NCI-H1436 treated with DMSO at 0.1 percent for 48 hours (cell line): ENCODE results near the gene PDZK1IP1.
"Not testable (repeated sequence)": the region's sequence is repeated elsewhere in the genome, so short reads cannot be mapped to it uniquely, and the experiment has no call there.

Source experiments
- DNase-seq: peaks from one replicate; lab custom pipeline; 2025; lab: John Stamatoyannopoulos, UW

PDZK1IP1 gene

DNA sequence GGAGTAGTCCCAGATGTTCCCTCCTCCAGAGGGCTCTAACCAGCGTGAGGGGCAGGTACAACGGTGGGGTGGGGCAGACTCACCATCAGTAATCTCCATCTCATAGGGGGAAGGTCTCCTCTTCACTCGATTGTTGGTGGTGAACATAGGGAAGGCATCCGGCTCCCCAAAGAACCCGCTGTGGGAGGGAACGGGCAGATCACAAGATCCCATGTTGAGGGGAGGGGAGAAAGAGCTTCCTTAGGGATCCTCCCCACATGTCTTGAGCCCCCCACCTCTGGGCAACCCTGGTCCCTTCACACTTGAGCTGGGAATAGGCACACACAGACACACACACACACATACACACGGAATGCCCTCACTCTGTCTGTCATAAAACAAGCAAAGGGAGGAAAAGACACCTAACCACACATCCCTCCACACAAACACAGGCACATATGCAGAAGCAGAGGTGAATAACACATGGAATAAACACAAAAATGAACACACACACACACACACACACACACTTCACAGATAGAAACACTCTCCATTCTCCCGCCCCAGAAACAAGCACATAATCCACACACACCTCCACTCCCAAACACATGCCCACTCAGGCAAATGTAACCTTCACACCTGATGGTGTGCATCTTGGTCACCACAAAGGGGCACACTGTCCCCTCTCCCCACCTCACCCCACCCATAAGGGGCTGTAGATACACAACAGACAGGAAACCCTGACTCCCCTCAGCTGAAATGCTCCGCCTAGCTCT lies 34.3 kb upstream of the PDZK1IP1 start:
- no peak for DNase-seq

GRCh38 chr1:47223174-47223920 lies 33.5 kb upstream of the PDZK1IP1 start:
- no peak for DNase-seq

GRCh38 chr1:47222476-47222875 lies 32.6 kb upstream of the PDZK1IP1 start:
- no peak for DNase-seq

DNA sequence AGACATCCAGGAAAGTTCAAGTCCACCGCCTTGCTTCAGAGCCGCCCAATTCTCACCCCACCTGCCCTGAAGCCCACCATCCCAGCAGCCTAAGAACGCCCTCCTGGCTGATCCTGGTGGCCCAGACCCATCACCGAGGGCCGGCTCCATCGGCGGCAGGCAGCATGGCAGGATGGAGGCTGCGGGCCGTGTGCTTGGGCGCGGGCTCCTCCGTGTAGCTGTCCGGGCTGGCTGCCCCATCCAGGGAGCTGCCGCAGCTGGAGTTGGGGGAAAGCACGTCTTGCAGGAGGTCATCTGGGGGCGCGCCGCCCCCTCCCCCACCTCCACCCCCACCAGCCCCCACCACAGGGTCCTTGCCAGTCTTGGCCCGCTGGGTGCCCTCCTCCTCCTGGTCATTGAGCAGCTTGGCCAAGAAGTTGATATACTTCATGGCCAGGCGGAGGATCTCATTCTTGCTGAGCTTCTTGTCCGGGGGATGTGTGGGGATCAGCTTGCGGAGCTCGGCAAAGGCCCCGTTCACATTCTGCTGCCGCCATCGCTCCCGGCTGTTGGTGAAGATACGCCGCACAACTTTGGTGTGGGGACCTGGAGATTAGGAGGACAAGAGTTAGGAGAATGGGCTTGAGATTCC lies 29.9 kb upstream of the PDZK1IP1 start:
- DNase-seq: no peak

GRCh38 chr1:47219001-47219400 lies 29.2 kb upstream of the PDZK1IP1 start:
- DNase-seq: no peak

DNA sequence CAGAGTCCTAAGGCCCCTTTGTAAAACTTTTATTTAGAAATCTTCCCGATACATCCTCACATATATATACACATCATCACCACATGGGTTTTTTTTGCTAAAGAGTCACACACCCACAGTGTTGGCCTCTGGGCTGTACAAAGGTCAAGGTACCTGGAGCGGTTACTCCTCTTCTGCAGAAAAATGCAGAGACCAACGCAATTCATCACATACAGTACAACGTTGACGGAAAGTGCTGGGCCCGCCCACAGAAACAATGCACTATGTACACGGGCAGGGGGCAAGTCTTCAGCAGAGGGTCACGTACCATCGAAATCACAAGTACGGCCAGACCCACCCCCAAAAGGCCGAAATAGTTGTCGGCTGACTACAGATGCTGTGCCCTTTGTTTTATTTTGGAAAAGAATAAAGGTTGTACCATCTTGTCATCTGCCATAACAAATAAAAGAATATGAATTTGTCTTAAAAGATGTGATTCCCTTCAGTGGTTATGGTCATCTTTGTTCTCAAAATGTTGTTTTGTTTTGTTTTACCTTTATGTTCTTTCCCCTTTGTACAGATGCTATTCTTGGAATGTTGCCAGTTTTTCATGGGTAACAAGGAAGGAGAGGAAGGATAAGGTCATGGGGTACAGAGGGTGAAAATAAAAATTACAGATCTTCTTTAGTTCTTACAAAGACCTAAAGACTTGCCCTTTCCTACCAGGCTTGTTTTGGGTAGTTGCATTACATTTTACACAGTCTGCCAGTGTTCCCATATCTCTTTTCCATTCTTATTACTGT lies 26.6 kb upstream of the PDZK1IP1 start:
- DNase-seq: no peak

- no peak for DNase-seq
These were observed 25.9 kb upstream of the PDZK1IP1 start for GRCh38 chr1:47215713-47216112.

DNA sequence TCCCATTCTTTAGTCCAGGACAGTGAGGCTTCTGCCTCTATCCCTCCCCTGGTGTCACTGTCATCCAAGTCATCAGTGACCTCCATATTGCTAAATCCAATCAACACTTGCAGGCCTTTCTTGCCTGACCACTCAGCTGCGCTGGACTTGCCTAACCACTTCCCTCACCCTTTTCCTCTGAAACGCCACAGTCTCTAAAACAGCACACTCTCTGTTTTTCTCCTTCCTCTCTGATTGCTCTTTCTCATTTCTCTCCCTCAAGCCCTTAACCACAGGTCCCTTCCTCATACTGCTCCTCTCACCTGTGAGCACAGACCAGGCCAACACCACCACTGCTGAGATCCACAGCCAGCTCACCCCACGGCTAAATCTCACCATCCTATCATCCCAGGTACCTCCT lies 24.7 kb upstream of the PDZK1IP1 start:
- DNase-seq: no peak

- DNase-seq: no peak
These were observed 23.6 kb upstream of the PDZK1IP1 start for GRCh38 chr1:47213230-47213963.

DNA sequence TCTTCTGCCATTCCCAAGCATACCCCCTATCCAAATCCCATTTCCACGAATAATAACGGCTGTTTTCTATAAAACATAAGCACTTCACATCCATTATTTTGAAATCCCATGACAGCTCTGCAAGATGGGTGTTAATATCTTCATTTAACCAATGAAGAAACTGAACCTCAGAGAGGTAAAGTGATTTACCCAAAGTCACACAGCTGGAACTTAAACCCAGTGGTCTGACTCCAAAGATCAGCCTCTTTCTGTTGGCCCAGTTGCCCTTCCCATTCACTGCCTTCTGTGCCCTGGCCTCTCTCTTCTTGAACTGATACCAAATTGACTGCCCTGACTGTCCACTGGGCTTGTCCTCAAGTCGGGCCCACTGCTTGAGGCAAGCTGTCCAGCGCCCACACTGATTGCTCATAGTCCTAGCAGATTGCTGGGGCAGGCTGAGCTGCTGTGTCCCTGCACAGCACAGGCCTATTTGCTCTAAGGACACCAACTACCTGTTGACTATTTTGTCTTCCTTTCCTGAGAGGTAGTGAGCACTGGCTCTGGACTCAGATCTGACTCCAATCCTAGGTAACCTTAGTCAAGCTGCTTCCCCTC lies 22.9 kb upstream of the PDZK1IP1 start:
- DNase-seq: no peak

DNA sequence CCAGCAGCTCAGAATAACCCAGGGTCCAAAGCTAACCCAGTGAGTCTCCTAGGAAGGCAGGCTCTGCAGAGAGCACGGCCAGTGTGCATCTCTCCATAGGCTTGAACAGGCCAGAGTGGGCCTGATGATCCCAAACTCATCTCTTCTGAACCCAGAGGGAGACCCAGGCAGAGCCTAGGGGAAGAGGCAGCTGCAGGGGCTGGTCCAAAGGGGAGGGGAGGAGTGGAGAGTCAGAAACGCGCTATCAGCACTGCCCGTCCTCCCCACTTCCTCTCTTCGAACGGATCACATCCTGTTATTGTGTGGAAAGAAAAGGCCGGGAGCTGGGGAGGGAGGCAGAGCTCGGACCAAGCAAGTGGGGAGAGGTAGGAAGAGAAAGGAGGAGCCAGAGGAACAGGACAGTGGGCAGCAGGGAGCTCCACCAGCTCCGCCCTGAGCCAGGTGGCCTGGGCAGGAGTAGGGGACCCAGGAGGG lies 22.0 kb upstream of the PDZK1IP1 start:
- DNase-seq: no peak

- no peak for DNase-seq
These were observed 20.8 kb upstream of the PDZK1IP1 start for GRCh38 chr1:47210666-47211065.

- DNase-seq: no peak
These were observed 20.0 kb upstream of the PDZK1IP1 start for GRCh38 chr1:47209725-47210325.

- no peak for DNase-seq
These were observed 19.3 kb upstream of the PDZK1IP1 start for GRCh38 chr1:47209091-47209490.

DNA sequence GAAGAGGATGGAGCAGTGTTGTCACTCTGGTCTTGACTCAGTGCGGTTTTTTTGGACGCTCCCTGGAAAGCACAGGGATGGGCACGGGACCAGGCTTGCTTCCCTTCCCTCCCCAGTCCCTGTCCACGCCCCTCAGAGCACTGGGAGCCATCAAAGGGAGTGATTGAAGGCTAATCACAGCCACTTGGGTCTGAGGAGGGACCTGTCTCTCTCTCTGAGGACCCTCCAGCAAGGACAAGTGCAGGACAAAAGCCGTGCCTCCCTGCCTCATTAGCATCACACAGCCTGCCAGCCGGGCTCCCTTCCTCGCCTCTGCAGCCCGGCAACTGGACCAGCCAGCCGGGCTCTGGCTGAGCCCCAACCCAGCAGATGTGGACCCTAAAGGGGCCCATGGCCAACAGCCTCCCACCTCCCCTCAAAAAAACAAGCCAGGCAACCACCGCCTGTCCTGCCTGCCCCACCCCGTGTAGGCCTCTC lies 18.6 kb upstream of the PDZK1IP1 start:
- no peak for DNase-seq

DNA sequence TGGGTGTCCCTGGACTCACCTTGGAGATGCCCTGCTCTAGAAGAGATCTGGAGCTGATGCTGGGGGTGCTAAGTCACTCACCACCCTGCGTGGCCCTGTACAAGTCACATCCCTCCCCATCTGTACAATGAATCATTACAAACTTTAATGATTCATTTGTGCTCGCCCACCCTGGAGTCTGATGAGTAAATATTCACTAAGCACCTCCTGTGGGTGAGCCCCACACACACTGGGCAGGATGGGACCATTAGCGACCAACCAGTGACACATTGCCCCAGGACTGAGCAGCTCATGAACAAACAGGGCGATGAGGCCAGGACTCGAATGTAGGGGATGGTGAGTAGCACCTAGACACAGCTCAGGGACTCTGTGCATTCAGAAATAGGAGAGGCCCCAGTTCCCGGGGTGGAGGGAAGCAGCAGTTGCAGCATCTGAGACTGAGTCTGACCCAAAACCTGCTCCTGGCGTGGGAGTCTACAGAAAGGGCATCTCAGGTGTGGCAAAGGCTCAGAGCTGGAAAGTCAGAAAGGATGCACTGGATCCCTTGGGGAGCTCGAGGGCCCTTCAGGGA lies 18.1 kb upstream of the PDZK1IP1 start:
- DNase-seq: no peak

DNA sequence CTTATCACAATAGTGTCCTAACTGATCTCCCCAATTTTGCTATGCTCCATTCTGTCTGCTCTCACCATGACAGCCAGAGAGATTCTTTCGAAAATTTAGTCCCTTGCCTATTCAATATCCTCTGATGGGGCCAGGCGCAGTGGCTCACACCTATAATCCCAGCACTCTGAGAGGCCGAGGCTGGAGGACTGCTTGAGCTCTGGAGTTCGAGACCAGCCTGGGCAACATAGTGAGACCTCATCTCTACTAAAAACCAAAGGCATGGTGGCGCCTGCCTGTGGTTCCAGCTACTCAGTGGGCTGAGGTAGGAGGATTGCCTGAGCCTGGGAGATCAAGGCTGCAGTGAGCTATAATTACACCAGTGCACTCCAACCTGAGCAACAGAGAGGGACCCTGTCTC lies 16.1 kb upstream of the PDZK1IP1 start:
- DNase-seq: no peak

GRCh38 chr1:47203504-47203903 lies 13.7 kb upstream of the PDZK1IP1 start:
- not testable (repeated sequence) for DNase-seq

- no peak for DNase-seq
These were observed 11.3 kb upstream of the PDZK1IP1 start for GRCh38 chr1:47201179-47201578.

GRCh38 chr1:47198214-47198613 lies 8.4 kb upstream of the PDZK1IP1 start:
- no peak for DNase-seq
